ENCODE data around the gene HIBCH. TPM values are rescaled to one million over a fixed set of nuclear protein-coding genes. Genes with fewer than 3 reads are reported as not detected.
"Not testable (repeated sequence)": the region's sequence is repeated elsewhere in the genome, so short reads cannot be mapped to it uniquely, and the experiment has no call there.

Gene HIBCH
- total RNA-seq, 1 donor = 14.5 TPM

- H3K4me3 ChIP-seq (ENCODE audit: insufficient read depth, low read length) = no peak overlapping the region
- H3K27ac ChIP-seq (ENCODE audit: low read depth, low read length) = no peak overlapping the region
- H3K9me3 ChIP-seq (ENCODE audit: low read depth, low read length) = no peaks in the 10 kb centered on the region
- no peak overlapping the region for H2AFZ ChIP-seq (ENCODE audit: low read length)
- TF ChIP-seq CTCF (IDR thresholded peaks at IDR 0.05; ENCODE audit: extremely low read depth, low read depth, low read length) = no peak
- H3K4me2 ChIP-seq (ENCODE audit: insufficient read depth, low read length) = no peak overlapping the region
- no peak for DNase-seq (ENCODE audit: insufficient read length, low spot score, missing footprints)
- H4K20me1 ChIP-seq (ENCODE audit: insufficient read depth, low read length) = peaks cover 4% of the 10 kb centered on the region
- H3K27me3 ChIP-seq (ENCODE audit: insufficient read depth, low read length) = no peaks in the 10 kb centered on the region
- peaks cover 4% of the 10 kb centered on the region for H3K79me2 ChIP-seq (ENCODE audit: insufficient read depth, low read length)
- no peaks in the 10 kb centered on the region for H3K4me1 ChIP-seq (ENCODE audit: insufficient read depth, low read length)
- no peaks in the 10 kb centered on the region for H3K36me3 ChIP-seq (ENCODE audit: insufficient read depth, low read length)
Observed at GRCh38 chr2:190302052-190302451, 17.6 kb downstream of the HIBCH start.

GRCh38 chr2:190301032-190301431 is 18.6 kb downstream of the HIBCH start:
- Histone ChIP-seq H3K9me3 (ENCODE audit: low read depth, low read length) (no peaks in the 10 kb centered on the region), H3K79me2 (ENCODE audit: insufficient read depth, low read length) (peaks cover 4% of the 10 kb centered on the region), H3K27me3 (ENCODE audit: insufficient read depth, low read length) (no peaks in the 10 kb centered on the region), H3K4me1 (ENCODE audit: insufficient read depth, low read length) (no peaks in the 10 kb centered on the region), H3K27ac (ENCODE audit: low read depth, low read length) (no peak overlapping the region), H3K4me3 (ENCODE audit: insufficient read depth, low read length) (no peak overlapping the region), H3K4me2 (ENCODE audit: insufficient read depth, low read length) (no peak overlapping the region), H4K20me1 (ENCODE audit: insufficient read depth, low read length) (peaks cover 4% of the 10 kb centered on the region), H3K36me3 (ENCODE audit: insufficient read depth, low read length) (no peaks in the 10 kb centered on the region), H2AFZ (ENCODE audit: low read length) (no peak overlapping the region)
- no peak for DNase-seq (ENCODE audit: insufficient read length, low spot score, missing footprints)
- no peak for TF ChIP-seq CTCF (IDR thresholded peaks at IDR 0.05; ENCODE audit: extremely low read depth, low read depth, low read length)

- not testable (repeated sequence) for H3K27ac ChIP-seq (ENCODE audit: low read depth, low read length); H3K27me3 ChIP-seq (ENCODE audit: insufficient read depth, low read length); H3K4me2 ChIP-seq (ENCODE audit: insufficient read depth, low read length); H3K4me3 ChIP-seq (ENCODE audit: insufficient read depth, low read length); H2AFZ ChIP-seq (ENCODE audit: low read length); H3K9me3 ChIP-seq (ENCODE audit: low read depth, low read length); DNase-seq (ENCODE audit: insufficient read length, low spot score, missing footprints); H4K20me1 ChIP-seq (ENCODE audit: insufficient read depth, low read length); H3K36me3 ChIP-seq (ENCODE audit: insufficient read depth, low read length); H3K4me1 ChIP-seq (ENCODE audit: insufficient read depth, low read length); H3K79me2 ChIP-seq (ENCODE audit: insufficient read depth, low read length)
Observed at GRCh38 chr2:190297880-190298279, 21.7 kb downstream of the HIBCH start.

- DNase-seq (ENCODE audit: insufficient read length, low spot score, missing footprints) = peak; percentile 71
- Histone ChIP-seq H4K20me1 (ENCODE audit: insufficient read depth, low read length) (no peaks in the 10 kb centered on the region), H3K27ac (ENCODE audit: low read depth, low read length) (no peak overlapping the region), H2AFZ (ENCODE audit: low read length) (no peak overlapping the region), H3K4me2 (ENCODE audit: insufficient read depth, low read length) (no peak overlapping the region), H3K9me3 (ENCODE audit: low read depth, low read length) (no peaks in the 10 kb centered on the region), H3K79me2 (ENCODE audit: insufficient read depth, low read length) (no peaks in the 10 kb centered on the region), H3K4me1 (ENCODE audit: insufficient read depth, low read length) (peaks cover 3% of the 10 kb centered on the region), H3K36me3 (ENCODE audit: insufficient read depth, low read length) (peaks cover 7% of the 10 kb centered on the region), H3K4me3 (ENCODE audit: insufficient read depth, low read length) (no peak overlapping the region), H3K27me3 (ENCODE audit: insufficient read depth, low read length) (no peaks in the 10 kb centered on the region)
- TF ChIP-seq CTCF (IDR thresholded peaks at IDR 0.05; ENCODE audit: extremely low read depth, low read depth, low read length) = no peak
Observed at GRCh38 chr2:190283783-190284182, 35.8 kb downstream of the HIBCH start.

All from osteoblast (primary cell).